ENCODE data around the gene PHEX.

The PHEX gene

GRCh38 chrX:22021751-22022324 is 10.3 kb upstream of the PHEX start:
- DNase-seq (ENCODE audit: low read depth) = no peak
- H3K4me3 ChIP-seq (ENCODE audit: low read depth, low read length) = no peak overlapping the region
- TF ChIP-seq CTCF (IDR thresholded peaks at IDR 0.05; ENCODE audit: control insufficient read depth, extremely low read depth, insufficient read depth) = no peak

GRCh38 chrX:22024577-22024976 is 7.5 kb upstream of the PHEX start:
- no peak for DNase-seq (ENCODE audit: low read depth)
- no peak for TF ChIP-seq CTCF (IDR thresholded peaks at IDR 0.05; ENCODE audit: control insufficient read depth, extremely low read depth, insufficient read depth)

GRCh38 chrX:22025751-22026150 is 6.4 kb upstream of the PHEX start:
- no peak overlapping the region for H3K4me3 ChIP-seq (ENCODE audit: low read depth, low read length)
- no peak for DNase-seq (ENCODE audit: low read depth)

More at GRCh38 chrX:22024577-22024976, 7.5 kb upstream of the PHEX start:
- no peak overlapping the region for H3K4me3 ChIP-seq (ENCODE audit: low read depth, low read length)

GRCh38 chrX:22026731-22027130 is 5.4 kb upstream of the PHEX start:
- DNase-seq (ENCODE audit: low read depth) = no peak
- TF ChIP-seq CTCF (IDR thresholded peaks at IDR 0.05; ENCODE audit: control insufficient read depth, extremely low read depth, insufficient read depth) = no peak

More at GRCh38 chrX:22025751-22026150, 6.4 kb upstream of the PHEX start:
- TF ChIP-seq CTCF (IDR thresholded peaks at IDR 0.05; ENCODE audit: control insufficient read depth, extremely low read depth, insufficient read depth) = no peak

GRCh38 chrX:22032506-22032905 is 381 bp downstream of the PHEX start:
- TF ChIP-seq CTCF (IDR thresholded peaks at IDR 0.05; ENCODE audit: control insufficient read depth, extremely low read depth, insufficient read depth) = no peak
- DNase-seq (ENCODE audit: low read depth) = no peak
- H3K4me3 ChIP-seq (ENCODE audit: low read depth, low read length) = no peak overlapping the region

More at GRCh38 chrX:22026731-22027130, 5.4 kb upstream of the PHEX start:
- H3K4me3 ChIP-seq (ENCODE audit: low read depth, low read length) = no peak overlapping the region

- H3K4me3 ChIP-seq (ENCODE audit: low read depth, low read length) = no peak overlapping the region
- no peak for DNase-seq (ENCODE audit: low read depth)
- no peak for TF ChIP-seq CTCF (IDR thresholded peaks at IDR 0.05; ENCODE audit: control insufficient read depth, extremely low read depth, insufficient read depth)
Measured at GRCh38 chrX:22033818-22034217, 1.7 kb downstream of the PHEX start.

GRCh38 chrX:22035236-22035635 is 3.1 kb downstream of the PHEX start:
- no peak for TF ChIP-seq CTCF (IDR thresholded peaks at IDR 0.05; ENCODE audit: control insufficient read depth, extremely low read depth, insufficient read depth)
- H3K4me3 ChIP-seq (ENCODE audit: low read depth, low read length) = no peak overlapping the region
- no peak for DNase-seq (ENCODE audit: low read depth)

All from LNCaP clone FGC (cell line).